GM12878 (cell line): ENCODE data around the gene CYP4F3. TPM values are rescaled to one million over a fixed set of nuclear protein-coding genes. Genes with fewer than 3 reads are reported as not detected.

Experiments
- ATAC-seq: fragments of 200-7000 bp; cut with Tn5 transposase; 3 replicates; pipeline ENCODE4 v1.9.1; 2020; ENCODE audit warnings: mild to moderate bottlenecking, moderate library complexity
- BruUV-seq: library from RNA; stranded (reverse); fragments of 400-500 nt; replicated peaks from 2 replicates; lab custom pipeline; 2021; lab: Mats Ljungman, UMichigan
- CTCF ChIA-PET: fragments of 300-600 bp; sonication (Branson Sonifier 250); formaldehyde crosslinking; extraction: SDS; loops from one replicate; lab custom pipeline; 2021; ENCODE audit warnings: inconsistent platforms; lab: Yijun Ruan, JAX
- POLR2A ChIA-PET: fragments of 350-600 bp; formaldehyde crosslinking; extraction: SDS; loops from one replicate; lab custom pipeline; 2021; ENCODE audit warnings: inconsistent platforms; lab: Charles Lee
- RAD21 ChIA-PET: fragments of 300-600 bp; sonication (Branson Sonifier 250); formaldehyde crosslinking; loops from one replicate; lab custom pipeline; 2023; ENCODE audit warnings: antibody characterized with exemption; ENCODE audit not compliant: unreplicated experiment; lab: Charles Lee
- SMC1A ChIA-PET: fragments of 300-600 bp; sonication (Branson Sonifier 250); formaldehyde crosslinking; loops from one replicate; lab custom pipeline; 2023; ENCODE audit not compliant: unreplicated experiment, uncharacterized antibody; lab: Charles Lee
- DNase-seq: peaks from one replicate; pipeline ENCODE4 v3.0.0-alpha.2; 2011; ENCODE audit warnings: low read depth, low spot score
- FAIRE-seq: peaks from 3 replicates; lab custom pipeline; 2011; peaks lifted over from hg19 to GRCh38; lab: Jason Lieb, UNC
- H2AFZ ChIP-seq: 2 replicates; pipeline ENCODE4 v1.6.0; 2011; ENCODE audit warnings: low read depth, low read length, control low read depth; ENCODE audit not compliant: control insufficient read depth
- H3K27ac ChIP-seq: 2 replicates; pipeline ENCODE4 v1.5.1; 2011; ENCODE audit warnings: control low read depth; ENCODE audit not compliant: control insufficient read depth, insufficient read depth
- H3K27me3 ChIP-seq, 2 experiments: replicated peaks in 1 of 2; 2 replicates each; pipeline versions ENCODE4 v1.6.0 to v1.6.1; 2011; ENCODE audit warnings: low read length in 1 of 2; ENCODE audit not compliant: control insufficient read depth in 2 of 2, insufficient read depth in 2 of 2
- H3K36me3 ChIP-seq, 2 experiments: 2 replicates each; pipeline ENCODE4 v1.5.1; 2011; ENCODE audit warnings: low read length in 1 of 2; ENCODE audit not compliant: control insufficient read depth in 2 of 2, insufficient read depth in 2 of 2
- H3K4me1 ChIP-seq: 2 replicates; pipeline ENCODE4 v1.6.1; 2011; ENCODE audit warnings: mild to moderate bottlenecking, low read length, moderate library complexity, mixed read lengths; ENCODE audit not compliant: control insufficient read depth, insufficient read depth
- H3K4me2 ChIP-seq: 2 replicates; pipeline ENCODE4 v1.6.0; 2011; ENCODE audit warnings: control low read depth; ENCODE audit not compliant: control insufficient read depth, insufficient read depth
- H3K4me3 ChIP-seq: fragments of 200-600 bp; sonication (generic); 2 replicates; pipeline ENCODE4 v1.5.1; 2016
- H3K79me2 ChIP-seq: 2 replicates; pipeline ENCODE4 v1.6.0; 2011; ENCODE audit warnings: low read length; ENCODE audit not compliant: control insufficient read depth, insufficient read depth
- H3K9ac ChIP-seq: 2 replicates; pipeline ENCODE4 v1.8.0; 2011; ENCODE audit warnings: low read length, control low read depth, mixed read lengths; ENCODE audit not compliant: control insufficient read depth, insufficient read depth
- H3K9me3 ChIP-seq: replicated peaks from 3 replicates; pipeline ENCODE4 v1.5.1; 2011; ENCODE audit warnings: mild to moderate bottlenecking, low read length; ENCODE audit not compliant: control insufficient read depth, insufficient read depth
- H4K20me1 ChIP-seq: 2 replicates; pipeline ENCODE4 v1.6.0; 2011; ENCODE audit not compliant: control insufficient read depth, insufficient read depth
- ATF7 ChIP-seq: fragments of 450-650 bp; IDR thresholded peaks from 2 replicates; pipeline ENCODE4 v1.6.1; 2016; ENCODE audit warnings: low read depth, mild to moderate bottlenecking
- BMI1 ChIP-seq: fragments of 450-650 bp; IDR thresholded peaks from 2 replicates; pipeline ENCODE4 v1.6.1; 2016; ENCODE audit warnings: mild to moderate bottlenecking, moderate library complexity, borderline replicate concordance
- CBFB ChIP-seq: IDR thresholded peaks from 2 replicates; pipeline ENCODE4 v1.6.1; 2016; ENCODE audit warnings: antibody characterized with exemption, low read depth
- CBX3 ChIP-seq: fragments of 200-600 bp; sonication (generic); IDR thresholded peaks from 2 replicates; pipeline ENCODE4 v1.6.1; 2016; ENCODE audit warnings: low read depth, borderline replicate concordance
- CEBPB ChIP-seq, 2 experiments: fragments of 150-350 bp in 1 of 2; IDR thresholded peaks; 2 replicates each; pipeline ENCODE4 v1.6.1; 2012 to 2014; ENCODE audit warnings: low read depth in 2 of 2, low read length in 2 of 2, borderline replicate concordance in 1 of 2, inconsistent platforms in 1 of 2
- DPF2 ChIP-seq: fragments of 450-650 bp; IDR thresholded peaks from 2 replicates; pipeline ENCODE4 v1.6.1; 2017; ENCODE audit warnings: mild to moderate bottlenecking
- GABPA ChIP-seq: IDR thresholded peaks from 2 replicates; pipeline ENCODE4 v1.6.1; 2014; ENCODE audit warnings: antibody characterized with exemption, low read depth, mild to moderate bottlenecking, inconsistent platforms
- GATAD2B ChIP-seq: fragments of 450-650 bp; conservative IDR thresholded peaks from 2 replicates; pipeline ENCODE4 v1.6.1; 2017; ENCODE audit warnings: low read depth, mild to moderate bottlenecking, moderate library complexity
- HDGF ChIP-seq: fragments of 450-650 bp; IDR thresholded peaks from 2 replicates; pipeline ENCODE4 v1.6.1; 2016; ENCODE audit warnings: antibody characterized with exemption
- MTA2 ChIP-seq: fragments of 450-650 bp; IDR thresholded peaks from 2 replicates; pipeline ENCODE4 v1.6.1; 2016; ENCODE audit warnings: low read depth, mild to moderate bottlenecking, moderate library complexity
- MTA3 ChIP-seq: IDR thresholded peaks from 2 replicates; pipeline ENCODE4 v1.6.1; 2012; ENCODE audit warnings: low read length, inconsistent platforms, borderline replicate concordance
- NR2F1 ChIP-seq: fragments of 450-650 bp; conservative IDR thresholded peaks from 2 replicates; pipeline ENCODE4 v1.6.1; 2017; ENCODE audit warnings: mild to moderate bottlenecking
- RAD21 ChIP-seq: IDR thresholded peaks from 2 replicates; pipeline ENCODE4 v1.6.1; 2011; ENCODE audit warnings: mild to moderate bottlenecking, low read depth, low read length, moderate library complexity; ENCODE audit not compliant: insufficient read depth
- RAD51 ChIP-seq: fragments of 450-650 bp; IDR thresholded peaks from 2 replicates; pipeline ENCODE4 v1.6.1; 2016; ENCODE audit warnings: moderate library complexity, mild to moderate bottlenecking, inconsistent platforms
- ZSCAN29 ChIP-seq: fragments of 450-650 bp; IDR thresholded peaks from 2 replicates; pipeline ENCODE4 v1.6.1; 2017; ENCODE audit warnings: mild to moderate bottlenecking, moderate library complexity
- in situ Hi-C: fragments of 300-500 bp; cut with MboI; formaldehyde crosslinking; loops from 9 replicates; pipeline ENCODE4 v1.14.3; 2018; ENCODE audit warnings: mixed read lengths
- intact Hi-C: fragments of 100-400 bp; cut with micrococcal nuclease; formaldehyde crosslinking; loops from one replicate; pipeline ENCODE4 v1.14.2; 2022; ENCODE audit not compliant: unreplicated experiment
- polyA plus RNA-seq, 11 experiments: library from polyadenylated mRNA; depleted of rRNA in 4 of 11; unstranded in 6 of 11; stranded (reverse) in 5 of 11; fragments of >200 nt; fragmentation: Nextera tagmentation in 4 of 11; fragmentation: Illumina TruSeq in 1 of 11; extraction: Ambion mirVana in 4 of 11; extraction: Trizol in 1 of 11; gene quantifications; 1 replicate in 1 of 11; 2 replicates in 10 of 11; pipeline versions ENCODE4 v1.2.1 to v1.2.3, GENCODE V29; 2011 to 2016; ENCODE audit warnings: inconsistent platforms in 2 of 11, missing spikeins in 2 of 11, low read depth in 1 of 11
- total RNA-seq, 4 experiments: library from RNA; depleted of rRNA in 3 of 4; stranded (reverse); fragments of >200 nt in 3 of 4; fragmentation: Illumina TruSeq in 1 of 4; extraction: Trizol in 1 of 4; gene quantifications; 2 replicates each; pipeline versions ENCODE4 v1.2.1 to v1.2.3, GENCODE V29; 2013 to 2021
- TF ChIP-seq, protein P1 (sequence below): fragments of 450-650 bp; formaldehyde crosslinking; IDR thresholded peaks from 2 replicates; pipeline ENCODE4 v1.5.0; 2022; ENCODE audit warnings: mild to moderate bottlenecking, missing genetic modification characterization
- TF ChIP-seq, protein P2 (sequence below): fragments of 450-650 bp; IDR thresholded peaks from 2 replicates; pipeline ENCODE4 v1.6.1; 2016; ENCODE audit warnings: mild to moderate bottlenecking
- TF ChIP-seq, protein P3 (sequence below): fragments of 450-650 bp; formaldehyde crosslinking; IDR thresholded peaks from 2 replicates; pipeline ENCODE4 v1.4.0; 2022; ENCODE audit warnings: mild to moderate bottlenecking, moderate library complexity

CYP4F3 gene
- total and polyA plus RNA-seq, 10 of the 15 experiments (the other 5 are each of a cell fraction or from before 2014, with no cell fraction given), result 0.08 to 4.7 (median 1.2) TPM

DNA sequence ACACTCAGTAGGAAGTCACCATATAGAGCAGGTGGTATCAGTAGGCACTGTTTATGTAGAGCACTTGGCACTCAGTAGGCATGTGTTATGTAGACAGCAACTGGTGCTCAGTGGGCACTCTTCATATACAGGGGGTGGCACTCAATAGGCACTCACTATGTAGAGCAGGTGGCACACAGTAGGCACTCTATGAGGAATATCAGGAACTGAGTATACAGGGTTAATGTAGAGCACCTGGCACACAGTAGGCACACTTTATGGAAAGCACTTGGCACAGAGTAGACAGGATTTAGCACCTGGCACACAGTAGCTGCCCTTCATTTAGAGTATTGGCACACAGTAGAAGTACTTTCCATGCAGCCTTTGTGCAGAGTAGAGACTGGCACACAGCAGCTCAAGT lies 1.1 kb upstream of the CYP4F3 start:
- no peaks in the 10 kb centered on the region for H3K4me1 ChIP-seq
- FAIRE-seq, result no peak
- H3K27me3 ChIP-seq, result peaks cover 0 to 1% of the 10 kb centered on the region in 2 experiments; a peak in 2 of 4 replicates
- SMC1A ChIA-PET, result no interaction called here
- H3K36me3 ChIP-seq, result no peaks in the 10 kb centered on the region
- no peak overlapping the region for H3K27ac ChIP-seq
- no TSS peak for BruUV-seq
- H3K79me2 ChIP-seq, result no peaks in the 10 kb centered on the region
- H3K9ac ChIP-seq, result no peak overlapping the region
- TF ChIP-seq GABPA (no peak), RAD21 (no peak), DPF2 (no peak), CEBPB (IDR thresholded peaks at IDR 0.05; ENCODE audit: borderline replicate concordance in 1 of 2, low read depth in 2 of 2, low read length in 2 of 2) (no peak), NR2F1 (no peak), CBX3 (no peak), RAD51 (no peak), ZSCAN29 (no peak), BMI1 (no peak), HDGF (no peak), CBFB (no peak), MTA3 (no peak), MTA2 (no peak), ATF7 (no peak), GATAD2B (no peak)
- TF ChIP-seq, protein P1, sequence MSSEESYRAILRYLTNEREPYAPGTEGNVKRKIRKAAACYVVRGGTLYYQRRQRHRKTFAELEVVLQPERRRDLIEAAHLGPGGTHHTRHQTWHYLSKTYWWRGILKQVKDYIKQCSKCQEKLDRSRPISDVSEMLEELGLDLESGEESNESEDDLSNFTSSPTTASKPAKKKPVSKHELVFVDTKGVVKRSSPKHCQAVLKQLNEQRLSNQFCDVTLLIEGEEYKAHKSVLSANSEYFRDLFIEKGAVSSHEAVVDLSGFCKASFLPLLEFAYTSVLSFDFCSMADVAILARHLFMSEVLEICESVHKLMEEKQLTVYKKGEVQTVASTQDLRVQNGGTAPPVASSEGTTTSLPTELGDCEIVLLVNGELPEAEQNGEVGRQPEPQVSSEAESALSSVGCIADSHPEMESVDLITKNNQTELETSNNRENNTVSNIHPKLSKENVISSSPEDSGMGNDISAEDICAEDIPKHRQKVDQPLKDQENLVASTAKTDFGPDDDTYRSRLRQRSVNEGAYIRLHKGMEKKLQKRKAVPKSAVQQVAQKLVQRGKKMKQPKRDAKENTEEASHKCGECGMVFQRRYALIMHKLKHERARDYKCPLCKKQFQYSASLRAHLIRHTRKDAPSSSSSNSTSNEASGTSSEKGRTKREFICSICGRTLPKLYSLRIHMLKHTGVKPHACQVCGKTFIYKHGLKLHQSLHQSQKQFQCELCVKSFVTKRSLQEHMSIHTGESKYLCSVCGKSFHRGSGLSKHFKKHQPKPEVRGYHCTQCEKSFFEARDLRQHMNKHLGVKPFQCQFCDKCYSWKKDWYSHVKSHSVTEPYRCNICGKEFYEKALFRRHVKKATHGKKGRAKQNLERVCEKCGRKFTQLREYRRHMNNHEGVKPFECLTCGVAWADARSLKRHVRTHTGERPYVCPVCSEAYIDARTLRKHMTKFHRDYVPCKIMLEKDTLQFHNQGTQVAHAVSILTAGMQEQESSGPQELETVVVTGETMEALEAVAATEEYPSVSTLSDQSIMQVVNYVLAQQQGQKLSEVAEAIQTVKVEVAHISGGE (CRISPR knock-in tag), result no peak
- TF ChIP-seq, protein P2, sequence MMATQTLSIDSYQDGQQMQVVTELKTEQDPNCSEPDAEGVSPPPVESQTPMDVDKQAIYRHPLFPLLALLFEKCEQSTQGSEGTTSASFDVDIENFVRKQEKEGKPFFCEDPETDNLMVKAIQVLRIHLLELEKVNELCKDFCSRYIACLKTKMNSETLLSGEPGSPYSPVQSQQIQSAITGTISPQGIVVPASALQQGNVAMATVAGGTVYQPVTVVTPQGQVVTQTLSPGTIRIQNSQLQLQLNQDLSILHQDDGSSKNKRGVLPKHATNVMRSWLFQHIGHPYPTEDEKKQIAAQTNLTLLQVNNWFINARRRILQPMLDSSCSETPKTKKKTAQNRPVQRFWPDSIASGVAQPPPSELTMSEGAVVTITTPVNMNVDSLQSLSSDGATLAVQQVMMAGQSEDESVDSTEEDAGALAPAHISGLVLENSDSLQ, result no peak
- TF ChIP-seq, protein P3, sequence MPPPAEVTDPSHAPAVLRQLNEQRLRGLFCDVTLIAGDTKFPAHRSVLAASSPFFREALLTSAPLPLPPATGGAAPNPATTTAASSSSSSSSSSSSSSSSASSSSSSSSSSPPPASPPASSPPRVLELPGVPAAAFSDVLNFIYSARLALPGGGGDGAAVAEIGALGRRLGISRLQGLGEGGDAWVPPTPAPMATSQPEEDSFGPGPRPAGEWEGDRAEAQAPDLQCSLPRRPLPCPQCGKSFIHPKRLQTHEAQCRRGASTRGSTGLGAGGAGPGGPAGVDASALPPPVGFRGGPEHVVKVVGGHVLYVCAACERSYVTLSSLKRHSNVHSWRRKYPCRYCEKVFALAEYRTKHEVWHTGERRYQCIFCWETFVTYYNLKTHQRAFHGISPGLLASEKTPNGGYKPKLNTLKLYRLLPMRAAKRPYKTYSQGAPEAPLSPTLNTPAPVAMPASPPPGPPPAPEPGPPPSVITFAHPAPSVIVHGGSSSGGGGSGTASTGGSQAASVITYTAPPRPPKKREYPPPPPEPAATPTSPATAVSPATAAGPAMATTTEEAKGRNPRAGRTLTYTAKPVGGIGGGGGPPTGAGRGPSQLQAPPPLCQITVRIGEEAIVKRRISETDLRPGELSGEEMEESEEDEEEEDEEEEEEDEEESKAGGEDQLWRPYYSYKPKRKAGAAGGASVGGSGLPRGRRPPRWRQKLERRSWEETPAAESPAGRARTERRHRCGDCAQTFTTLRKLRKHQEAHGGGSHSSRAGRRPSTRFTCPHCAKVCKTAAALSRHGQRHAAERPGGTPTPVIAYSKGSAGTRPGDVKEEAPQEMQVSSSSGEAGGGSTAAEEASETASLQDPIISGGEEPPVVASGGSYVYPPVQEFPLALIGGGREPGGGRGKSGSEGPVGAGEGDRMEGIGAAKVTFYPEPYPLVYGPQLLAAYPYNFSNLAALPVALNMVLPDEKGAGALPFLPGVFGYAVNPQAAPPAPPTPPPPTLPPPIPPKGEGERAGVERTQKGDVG (CRISPR knock-in tag), result no peak
- intact Hi-C loops (no loop called here), in situ Hi-C loops (loop anchor here (25.0 kb wide), 1 partner anchor 748 kb away; no protein-coding TSS in a partner anchor)
- CTCF ChIA-PET, result no interaction called here
- POLR2A ChIA-PET, result no interaction called here
- no peaks in the 10 kb centered on the region; the same call in 2 of the 3 replicates for H3K9me3 ChIP-seq
- DNase-seq, result no peak
- no peak overlapping the region for H3K4me2 ChIP-seq
- no peak overlapping the region for H2AFZ ChIP-seq
- no peak overlapping the region for H3K4me3 ChIP-seq
- no peaks in the 10 kb centered on the region for H4K20me1 ChIP-seq
- RAD21 ChIA-PET, result no interaction called here
- ATAC-seq, result no peak
